Large intestine (tissue), 3 donors: ENCODE data around the gene SNRNP27. TPM values are rescaled to one million over a fixed set of nuclear protein-coding genes. Genes with fewer than 3 reads are reported as not detected.
"Not testable (repeated sequence)": the region's sequence is repeated elsewhere in the genome, so short reads cannot be mapped to it uniquely, and the experiment has no call there.

ENCODE experiments used
- DNase-seq, 2 donors: peaks; one replicate each; pipeline versions ENCODE4 v3.0.0 to v3.0.0-alpha.2; 2013
- H3K27ac ChIP-seq: one replicate; pipeline ENCODE4 v1.5.1; 2013; ENCODE audit warnings: low read length
- H3K27me3 ChIP-seq: 2 replicates; pipeline ENCODE4 v1.6.1; 2013; ENCODE audit warnings: low read length; ENCODE audit not compliant: control insufficient read depth, insufficient read depth
- H3K36me3 ChIP-seq: 2 replicates; pipeline ENCODE4 v1.6.1; 2013; ENCODE audit warnings: low read length; ENCODE audit not compliant: control insufficient read depth, insufficient read depth
- H3K4me1 ChIP-seq: one replicate; pipeline ENCODE4 v1.6.1; 2013; ENCODE audit warnings: low read length; ENCODE audit not compliant: control insufficient read depth, insufficient read depth
- H3K4me3 ChIP-seq: one replicate; pipeline ENCODE4 v1.5.1; 2013; ENCODE audit warnings: low read length
- H3K9me3 ChIP-seq: one replicate; pipeline ENCODE4 v1.6.1; 2013; ENCODE audit warnings: mild to moderate bottlenecking, low read depth, low read length, moderate library complexity; ENCODE audit not compliant: control insufficient read depth
- WGBS: methylation state at CpG from one replicate; pipeline ENCODE4 v1.1.5; 2013; ENCODE audit warnings: low lambda C conversion rate; ENCODE audit not compliant: insufficient coverage; 5-methylcytosine and 5-hydroxymethylcytosine counted together
- polyA plus RNA-seq: library from polyadenylated mRNA; unstranded; fragments of 120-200 nt; gene quantifications from one replicate; pipeline ENCODE4 v1.2.1, GENCODE V29; 2013

SNRNP27 gene
- polyA plus RNA-seq, 1 donor = 47.7 TPM

GRCh38 chr2:69888451-69888850 lies 5.3 kb upstream of the SNRNP27 start:
- no peak overlapping the region for H3K4me3 ChIP-seq
- DNase-seq = no peak
- WGBS = 100% methylated on average over 1 of the region's 4 CpGs
- H3K9me3 ChIP-seq = no peaks in the 10 kb centered on the region
- H3K36me3 ChIP-seq = no peaks in the 10 kb centered on the region
- H3K27me3 ChIP-seq = no peaks in the 10 kb centered on the region
- no peak overlapping the region for H3K27ac ChIP-seq
- no peaks in the 10 kb centered on the region for H3K4me1 ChIP-seq

- H3K9me3 ChIP-seq = no peaks in the 10 kb centered on the region
- no peak for DNase-seq
- no peak overlapping the region for H3K27ac ChIP-seq
Observed at GRCh38 chr2:69889302-69889701, 4.5 kb upstream of the SNRNP27 start.

GRCh38 chr2:69890881-69891280 lies 2.9 kb upstream of the SNRNP27 start:
- no CpG with 5 or more reads among the region's 1 CpG for WGBS
- H3K36me3 ChIP-seq = no peaks in the 10 kb centered on the region
- H3K4me3 ChIP-seq = no peak overlapping the region
- H3K9me3 ChIP-seq = no peaks in the 10 kb centered on the region
- no peak overlapping the region for H3K27ac ChIP-seq
- no peak for DNase-seq
- no peaks in the 10 kb centered on the region for H3K4me1 ChIP-seq
- H3K27me3 ChIP-seq = no peaks in the 10 kb centered on the region

More at GRCh38 chr2:69889302-69889701, 4.5 kb upstream of the SNRNP27 start:
- no peak overlapping the region for H3K4me3 ChIP-seq
- H3K4me1 ChIP-seq = no peaks in the 10 kb centered on the region
- H3K27me3 ChIP-seq = no peaks in the 10 kb centered on the region
- no peaks in the 10 kb centered on the region for H3K36me3 ChIP-seq

GRCh38 chr2:69892838-69893424 lies 825 bp upstream of the SNRNP27 start:
- not testable (repeated sequence) for DNase-seq, H3K27me3 ChIP-seq, H3K27ac ChIP-seq, H3K4me1 ChIP-seq, H3K4me3 ChIP-seq, H3K9me3 ChIP-seq
- H3K36me3 ChIP-seq = peaks cover 10% of the 10 kb centered on the region
- WGBS = 93% methylated on average over 3 of the region's 7 CpGs

- Histone ChIP-seq H3K4me3 (peak overlapping the region; percentile 85), H3K36me3 (peaks cover 21% of the 10 kb centered on the region)
- H3K27me3 ChIP-seq, DNase-seq, H3K27ac ChIP-seq, H3K9me3 ChIP-seq, H3K4me1 ChIP-seq: not testable (repeated sequence)
- WGBS = no CpG with 5 or more reads among the region's 23 CpGs
Observed at GRCh38 chr2:69894737-69895136, 981 bp downstream of the SNRNP27 start.

- Histone ChIP-seq H3K27ac (no peak overlapping the region), H3K36me3 (peaks cover 61% of the 10 kb centered on the region), H3K9me3 (peaks cover 4% of the 10 kb centered on the region), H3K4me3 (no peak overlapping the region), H3K27me3 (no peaks in the 10 kb centered on the region), H3K4me1 (no peaks in the 10 kb centered on the region)
- 97% methylated on average over 8 of the region's 8 CpGs for WGBS
- no peak for DNase-seq
Observed at GRCh38 chr2:69902213-69902922, 8.6 kb downstream of the SNRNP27 start.

- H3K4me3 ChIP-seq = no peak overlapping the region
Observed at GRCh38 chr2:69907216-69907615, 13.5 kb downstream of the SNRNP27 start.

GRCh38 chr2:69911985-69912563 lies 18.3 kb downstream of the SNRNP27 start:
- no peak overlapping the region for H3K4me3 ChIP-seq
- WGBS = 0% methylated on average over 1 of the region's 2 CpGs

More at GRCh38 chr2:69907216-69907615, 13.5 kb downstream of the SNRNP27 start:
- peaks cover 44% of the 10 kb centered on the region for H3K36me3 ChIP-seq
- H3K9me3 ChIP-seq = peaks cover under 1% of the 10 kb centered on the region
- H3K27ac ChIP-seq = no peak overlapping the region
- no peaks in the 10 kb centered on the region for H3K27me3 ChIP-seq
- H3K4me1 ChIP-seq = no peaks in the 10 kb centered on the region
- DNase-seq = no peak

GRCh38 chr2:69914164-69914949 lies 20.6 kb downstream of the SNRNP27 start:
- Histone ChIP-seq H3K27ac (peak overlapping the region; percentile 100), H3K27me3 (no peaks in the 10 kb centered on the region), H3K36me3 (peaks cover 20% of the 10 kb centered on the region), H3K9me3 (no peaks in the 10 kb centered on the region), H3K4me1 (no peaks in the 10 kb centered on the region), H3K4me3 (peak overlapping the region; percentile 78)
- no CpG with 5 or more reads among the region's 56 CpGs for WGBS
- peak; percentile 100 for DNase-seq

More at GRCh38 chr2:69911985-69912563, 18.3 kb downstream of the SNRNP27 start:
- peaks cover 23% of the 10 kb centered on the region for H3K36me3 ChIP-seq
- no peaks in the 10 kb centered on the region for H3K27me3 ChIP-seq
- DNase-seq = peak; percentile 45 to 63
- H3K9me3 ChIP-seq = no peaks in the 10 kb centered on the region
- peak overlapping the region; percentile 100 for H3K27ac ChIP-seq
- no peaks in the 10 kb centered on the region for H3K4me1 ChIP-seq
